ENCODE results near the gene AUTS2.

DNA sequence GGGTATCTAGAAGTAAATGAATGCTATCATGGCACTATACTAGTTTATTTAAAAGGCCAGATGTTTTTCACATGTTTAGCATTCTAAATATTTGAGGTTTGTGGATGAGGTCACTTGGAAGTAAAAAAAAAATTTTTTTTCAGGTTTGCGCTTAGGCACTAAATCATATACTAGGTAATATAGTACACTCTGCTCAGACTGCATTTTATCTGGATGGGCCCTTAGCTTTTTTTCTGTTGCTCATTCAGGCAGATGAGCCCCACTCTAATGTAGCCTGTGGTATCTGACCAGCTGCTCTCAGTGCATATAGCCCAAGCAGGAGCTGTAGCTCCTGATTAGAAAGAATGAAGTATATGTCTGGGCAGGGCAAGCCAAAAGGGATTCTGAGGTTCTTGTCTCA lies 210.1 kb downstream of the AUTS2 start:
- TF ChIP-seq, protein P1, sequence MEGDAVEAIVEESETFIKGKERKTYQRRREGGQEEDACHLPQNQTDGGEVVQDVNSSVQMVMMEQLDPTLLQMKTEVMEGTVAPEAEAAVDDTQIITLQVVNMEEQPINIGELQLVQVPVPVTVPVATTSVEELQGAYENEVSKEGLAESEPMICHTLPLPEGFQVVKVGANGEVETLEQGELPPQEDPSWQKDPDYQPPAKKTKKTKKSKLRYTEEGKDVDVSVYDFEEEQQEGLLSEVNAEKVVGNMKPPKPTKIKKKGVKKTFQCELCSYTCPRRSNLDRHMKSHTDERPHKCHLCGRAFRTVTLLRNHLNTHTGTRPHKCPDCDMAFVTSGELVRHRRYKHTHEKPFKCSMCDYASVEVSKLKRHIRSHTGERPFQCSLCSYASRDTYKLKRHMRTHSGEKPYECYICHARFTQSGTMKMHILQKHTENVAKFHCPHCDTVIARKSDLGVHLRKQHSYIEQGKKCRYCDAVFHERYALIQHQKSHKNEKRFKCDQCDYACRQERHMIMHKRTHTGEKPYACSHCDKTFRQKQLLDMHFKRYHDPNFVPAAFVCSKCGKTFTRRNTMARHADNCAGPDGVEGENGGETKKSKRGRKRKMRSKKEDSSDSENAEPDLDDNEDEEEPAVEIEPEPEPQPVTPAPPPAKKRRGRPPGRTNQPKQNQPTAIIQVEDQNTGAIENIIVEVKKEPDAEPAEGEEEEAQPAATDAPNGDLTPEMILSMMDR (optimal IDR thresholded peaks at IDR 0.05 in 1 of 3, IDR thresholded peaks at IDR 0.05 in 1 of 3, conservative IDR thresholded peaks at IDR 0.05 in 1 of 3; ENCODE audit: extremely low read depth in 1 of 3, insufficient read depth in 2 of 3, low read length in 3 of 3), result no peak
- TF ChIP-seq EZH2 (IDR thresholded peaks at IDR 0.05; ENCODE audit: low read length), result no peak
